Superior temporal gyrus (tissue), 1 donor: ENCODE results near the gene ZEB2.

Experiments
- DNase-seq: peaks from one replicate; pipeline ENCODE4 v3.0.0-alpha.2; 2016; ENCODE audit errors: extremely low spot score

Gene ZEB2

DNA sequence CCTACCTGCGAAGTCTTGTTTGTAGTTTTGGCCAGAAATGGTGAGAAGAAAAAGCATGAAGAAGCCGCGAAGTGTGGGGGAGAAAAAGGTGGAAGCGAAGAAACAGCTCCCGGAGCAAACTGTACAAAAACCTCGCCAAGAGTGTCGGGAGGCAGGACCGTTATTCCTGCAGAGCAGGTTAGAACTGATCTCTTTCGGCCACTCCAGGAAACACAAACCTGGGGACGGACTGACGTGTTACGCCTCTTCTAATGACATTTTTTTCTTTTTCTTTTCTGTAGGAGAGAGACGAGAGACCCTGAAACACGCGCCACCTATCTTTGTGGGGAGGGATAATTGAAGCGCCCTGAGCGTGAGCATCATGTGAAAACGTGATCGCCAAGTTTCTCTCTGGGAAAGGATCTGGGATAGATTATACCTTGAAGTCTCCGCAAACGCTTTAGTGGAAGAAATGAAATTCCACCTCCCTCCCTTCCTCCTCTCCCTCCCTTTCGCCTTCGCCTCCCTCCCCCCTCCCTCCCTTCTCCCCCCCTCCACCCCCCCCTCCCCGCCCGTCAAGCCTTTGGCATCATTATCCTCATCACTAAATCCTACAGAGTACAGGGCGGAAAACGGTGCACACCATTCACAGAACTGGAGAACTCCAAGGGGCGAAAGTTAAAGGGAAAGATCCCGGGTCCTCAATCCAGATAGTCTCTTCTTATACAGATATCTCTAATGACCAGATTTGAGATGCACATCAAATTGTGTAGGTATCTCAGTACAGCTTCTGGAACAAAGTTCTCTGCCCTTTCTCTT is at the start of gene ZEB2:
Gene ZEB2 (minus strand): TSS at position 186 of the 798 bp plus-strand sequence. CDS start 2,769 bp downstream, outside the sequence.
- peak; percentile 91 for DNase-seq

DNA sequence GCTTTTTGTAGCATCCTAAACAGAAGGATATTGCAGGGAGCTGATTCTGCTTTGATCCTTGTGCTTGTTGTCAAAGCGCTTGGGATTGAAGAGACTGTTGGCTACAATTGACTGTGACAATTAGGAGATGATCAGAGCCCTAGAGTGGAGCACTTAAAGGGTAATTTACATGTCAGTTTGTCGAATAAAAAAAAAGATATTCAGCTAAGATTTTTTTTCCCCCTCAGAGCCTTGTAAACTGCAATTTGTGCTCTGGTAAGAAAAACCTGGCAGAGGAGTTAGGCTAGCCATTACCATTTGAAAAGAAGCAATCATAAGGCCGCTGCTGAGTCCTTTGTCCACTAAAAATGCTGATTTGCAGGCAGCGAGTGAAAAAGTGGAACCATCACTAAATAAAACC is 47.8 kb upstream of the ZEB2 start:
- DNase-seq, result no peak

DNA sequence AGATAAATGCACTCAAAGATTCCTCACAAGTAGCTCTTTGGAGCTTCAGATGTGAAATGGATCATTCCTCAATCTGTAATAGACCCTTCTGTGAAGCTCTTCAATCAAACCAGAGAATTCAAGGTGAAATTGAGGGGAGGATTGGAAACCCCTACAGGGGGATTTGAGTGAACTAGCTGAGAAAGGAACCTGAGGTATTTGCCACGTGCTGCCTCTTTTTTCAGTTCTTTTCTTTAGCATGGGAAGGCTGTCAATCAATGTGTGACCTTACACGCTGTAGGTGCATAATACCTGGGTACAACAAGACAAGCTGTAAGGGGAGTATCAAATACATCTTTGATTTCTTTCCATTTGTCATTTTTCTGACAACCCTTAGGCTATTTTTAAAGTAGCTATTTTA is 46.5 kb upstream of the ZEB2 start:
- no peak for DNase-seq

DNA sequence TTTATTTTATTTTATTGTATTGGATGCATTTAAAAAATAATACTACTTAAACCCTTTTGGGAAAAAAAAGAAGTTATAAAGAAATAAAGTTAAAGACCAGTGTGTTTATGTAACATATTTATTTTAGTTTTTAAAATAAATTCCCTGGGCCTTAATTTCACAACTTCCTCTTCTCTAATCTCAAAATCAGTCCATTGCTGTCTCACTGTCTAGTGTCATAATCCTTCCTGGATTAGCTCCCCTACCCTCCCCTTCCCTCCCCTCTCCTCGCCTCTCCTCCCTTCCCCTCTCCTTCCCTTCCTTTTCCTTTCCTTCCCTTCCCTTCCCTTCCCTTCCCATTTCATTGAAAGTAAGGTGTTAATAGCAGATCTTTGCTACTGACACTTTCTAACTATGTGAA is 40.3 kb upstream of the ZEB2 start:
- no peak for DNase-seq

- no peak for DNase-seq
Observed at GRCh38 chr2:144559681-144560080, 39.8 kb upstream of the ZEB2 start.

DNA sequence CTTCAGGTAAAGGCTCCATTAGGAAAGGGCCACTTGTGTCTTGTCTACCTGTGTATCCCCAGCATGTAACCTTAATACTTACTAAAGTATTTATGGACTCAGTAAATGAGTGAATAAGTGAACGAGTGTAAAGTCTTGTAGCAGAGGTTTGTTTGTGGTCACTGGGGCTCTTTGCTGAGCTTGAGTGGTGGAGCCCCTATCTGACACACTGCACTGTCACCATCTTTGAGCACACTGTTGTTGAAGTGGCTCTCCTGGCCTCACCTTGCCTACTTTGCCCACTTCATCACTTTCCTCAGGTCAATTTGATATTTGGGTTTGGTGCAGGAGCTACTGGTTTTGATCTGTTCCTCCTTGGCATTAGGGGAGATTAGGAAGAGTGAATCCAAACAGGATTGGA is 39.3 kb upstream of the ZEB2 start:
- no peak for DNase-seq

GRCh38 chr2:144554492-144555210 is 34.7 kb upstream of the ZEB2 start:
- DNase-seq, result no peak

- DNase-seq, result no peak
Observed at GRCh38 chr2:144553379-144553778, 33.5 kb upstream of the ZEB2 start.

DNA sequence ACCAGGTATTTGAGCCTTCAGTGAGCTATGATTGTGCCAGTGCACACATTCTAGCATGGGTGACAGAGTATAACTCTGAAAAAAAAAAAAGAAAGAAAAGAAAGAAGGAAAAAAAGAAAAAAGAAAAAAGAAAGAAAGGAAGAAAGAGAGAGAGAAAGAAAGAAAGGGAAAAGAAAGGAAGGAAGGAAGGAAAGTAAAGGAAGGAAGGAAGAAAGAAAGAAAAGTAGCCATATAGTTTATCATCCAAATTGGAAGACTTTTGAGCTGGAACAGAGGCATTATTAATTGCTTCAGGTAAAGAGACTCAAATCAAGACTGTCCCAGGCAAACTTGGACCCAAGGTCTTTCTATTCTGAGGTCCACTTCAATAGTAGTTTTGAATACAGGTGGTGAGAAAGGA is 32.9 kb upstream of the ZEB2 start:
- no peak for DNase-seq

DNA sequence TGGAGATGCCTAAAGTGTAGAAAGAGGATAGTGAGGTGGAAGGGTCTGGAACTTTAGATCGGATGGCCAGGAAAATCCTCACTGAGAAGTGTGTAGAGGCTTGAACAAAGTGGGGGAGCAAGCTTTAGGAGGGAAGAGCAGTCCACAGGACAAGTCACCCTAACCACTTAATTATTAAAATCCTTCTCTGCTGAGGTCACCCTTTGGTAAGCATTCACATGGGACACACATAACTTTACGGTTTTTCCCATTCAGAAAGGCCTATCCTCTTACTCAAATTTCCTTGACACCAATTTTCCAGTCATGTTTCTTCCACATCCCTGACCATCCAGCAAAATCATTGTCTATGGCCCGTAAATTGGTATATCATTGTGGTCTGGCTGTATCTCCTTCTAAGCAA is 31.0 kb upstream of the ZEB2 start:
- no peak for DNase-seq

DNA sequence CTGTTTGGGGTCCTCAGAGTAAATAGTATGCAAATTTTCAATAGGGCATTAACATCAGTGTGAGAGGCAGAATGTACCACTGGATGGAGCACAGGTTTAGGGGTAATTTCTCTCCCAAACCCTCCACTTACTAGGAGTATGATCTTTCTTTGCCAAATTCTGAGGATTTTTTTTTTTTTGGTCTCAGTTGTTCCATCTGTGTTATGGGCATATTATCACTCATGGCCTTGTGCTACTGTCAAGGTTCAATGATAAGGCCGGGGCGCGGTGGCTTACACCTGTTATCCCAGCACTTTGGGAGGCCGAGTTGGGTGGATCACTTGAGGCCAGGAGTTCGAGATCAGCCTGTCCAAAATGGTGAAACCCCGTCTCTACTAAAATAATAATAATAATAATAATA is 30.2 kb upstream of the ZEB2 start:
- no peak for DNase-seq

- no peak for DNase-seq
Observed at GRCh38 chr2:144548532-144549191, 28.7 kb upstream of the ZEB2 start.

- no peak for DNase-seq
Observed at GRCh38 chr2:144548088-144548487, 28.2 kb upstream of the ZEB2 start.

- DNase-seq, result no peak
Observed at GRCh38 chr2:144547494-144547893, 27.6 kb upstream of the ZEB2 start.

DNA sequence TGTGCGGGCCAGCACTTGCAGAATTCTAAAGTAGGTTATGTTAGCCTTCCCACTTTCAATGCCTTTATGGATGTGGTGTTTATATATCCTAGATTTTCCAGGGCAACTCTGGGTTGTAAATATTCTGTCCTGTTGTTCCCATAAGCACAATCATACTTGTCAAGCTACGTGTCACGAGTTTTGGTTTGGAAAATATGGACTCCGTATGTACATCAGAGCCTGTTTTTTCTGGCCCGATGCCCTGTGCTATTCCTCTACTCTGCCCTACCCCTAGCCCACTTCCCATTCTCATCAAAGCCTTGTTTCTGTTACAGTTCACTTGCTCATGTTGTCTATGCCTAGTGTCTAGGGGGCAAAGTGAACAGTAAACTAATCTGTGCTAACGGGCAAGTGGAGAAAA is 27.0 kb upstream of the ZEB2 start:
- DNase-seq, result no peak

- no peak for DNase-seq
Observed at GRCh38 chr2:144545787-144546186, 25.9 kb upstream of the ZEB2 start.

- no peak for DNase-seq
Observed at GRCh38 chr2:144544053-144544452, 24.1 kb upstream of the ZEB2 start.

DNA sequence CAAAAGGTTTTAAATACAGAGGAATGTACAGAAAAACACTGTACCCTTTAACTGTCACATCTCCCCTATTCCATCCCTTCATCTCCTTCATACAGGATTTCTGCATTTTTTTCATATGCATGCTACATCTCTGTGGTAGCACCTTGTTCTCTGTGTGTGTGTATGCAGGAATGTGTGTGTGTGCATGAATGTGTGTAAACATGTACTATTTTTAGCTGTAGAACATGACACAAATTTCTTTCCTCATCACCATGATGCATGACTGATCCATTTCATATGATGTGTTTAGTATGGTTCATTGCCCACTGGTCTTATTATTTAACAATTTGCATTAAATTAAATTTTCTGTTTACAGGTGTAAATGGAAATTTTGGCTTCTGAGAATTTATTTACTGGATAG is 21.5 kb upstream of the ZEB2 start:
- DNase-seq, result no peak

DNA sequence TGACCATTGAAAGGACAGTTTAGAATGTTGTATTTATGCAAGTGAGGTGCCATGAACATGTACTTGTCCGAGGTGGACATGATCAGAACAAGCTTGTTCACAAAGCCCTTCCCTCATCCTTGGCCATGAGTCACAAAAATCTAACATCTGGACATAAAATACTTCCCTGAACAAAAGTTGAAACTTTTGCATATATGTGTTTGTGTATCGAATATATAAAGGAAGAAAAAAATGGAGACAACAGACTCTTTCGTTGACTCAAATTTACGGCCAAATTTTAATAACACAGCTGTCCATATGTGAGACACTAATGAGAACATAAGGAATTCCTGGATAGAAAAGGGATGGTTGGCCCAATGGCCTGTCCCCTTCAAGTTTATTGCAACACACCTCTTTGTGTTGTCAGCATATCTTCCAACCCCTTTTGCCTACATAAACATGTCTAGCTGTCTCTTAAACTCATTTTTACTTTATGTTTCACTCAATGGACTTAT is 19.4 kb upstream of the ZEB2 start:
- DNase-seq, result no peak

DNA sequence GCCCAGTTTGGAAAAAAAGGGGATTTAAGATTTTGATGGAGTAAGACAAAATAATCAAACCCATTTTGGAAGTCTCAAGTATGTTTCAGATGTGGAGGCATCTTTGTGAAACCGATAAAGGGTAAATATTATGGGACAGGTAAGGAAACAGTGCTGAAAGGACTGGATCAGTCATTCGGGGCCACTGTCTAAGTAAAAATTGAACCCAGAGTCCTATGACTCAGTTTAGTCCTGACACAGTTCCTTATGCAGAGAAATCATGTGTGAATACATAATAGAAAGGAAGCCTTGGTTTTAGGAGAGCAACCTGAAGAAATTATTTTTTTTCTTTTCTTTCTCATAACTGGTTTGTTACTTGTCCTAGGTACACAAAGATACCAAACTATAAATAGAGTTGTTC is 15.4 kb upstream of the ZEB2 start:
- DNase-seq, result no peak

- no peak for DNase-seq
Observed at GRCh38 chr2:144533221-144533620, 13.3 kb upstream of the ZEB2 start.

GRCh38 chr2:144530596-144530995 is 10.7 kb upstream of the ZEB2 start:
- no peak for DNase-seq

- DNase-seq, result no peak
Observed at GRCh38 chr2:144529841-144530240, 9.9 kb upstream of the ZEB2 start.
